Activated naive CD4-positive, alpha-beta T cell (primary cell): ENCODE data around the gene BGN.
A peak's percentile ranks its signal among the peaks of the same experiment; 100 is the strongest.

Source experiments
- DNase-seq, 4 experiments: peaks; one replicate each; lab custom pipeline; 2025; lab: John Stamatoyannopoulos, UW

BGN gene

GRCh38 chrX:153460826-153461225 is 34.0 kb upstream of the BGN start:
- DNase-seq, result peak in 2 of 4 experiments; percentile 6 to 45

- DNase-seq, result no peak
These were observed 32.5 kb upstream of the BGN start for GRCh38 chrX:153462291-153462690.

- DNase-seq, result no peak
These were observed 31.7 kb upstream of the BGN start for GRCh38 chrX:153463031-153463430.

GRCh38 chrX:153463556-153463955 is 31.2 kb upstream of the BGN start:
- no peak for DNase-seq

- DNase-seq, result no peak
These were observed 30.7 kb upstream of the BGN start for GRCh38 chrX:153464116-153464515.

- DNase-seq, result no peak
These were observed 28.9 kb upstream of the BGN start for GRCh38 chrX:153465691-153466380.

GRCh38 chrX:153468008-153468580 is 26.7 kb upstream of the BGN start:
- no peak for DNase-seq

- DNase-seq, result peak in 1 of 4 experiments; percentile 61
These were observed 24.9 kb upstream of the BGN start for GRCh38 chrX:153469811-153470410.

GRCh38 chrX:153470411-153471363 is 24.1 kb upstream of the BGN start, which contains the start of gene HAUS7:
TSS of gene HAUS7 (minus strand) at chrX:153470576. CDS start at chrX:153470557, 19 bp downstream.
- DNase-seq, result peak; percentile 81 to 90 (median 86)

GRCh38 chrX:153471663-153472280 is 23.0 kb upstream of the BGN start:
- DNase-seq, result no peak

GRCh38 chrX:153473126-153473525 is 21.7 kb upstream of the BGN start:
- no peak for DNase-seq

- DNase-seq, result no peak
These were observed 20.5 kb upstream of the BGN start for GRCh38 chrX:153474266-153474665.

- peak in 2 of 4 experiments; percentile 23 to 58 for DNase-seq
These were observed 20.1 kb upstream of the BGN start for GRCh38 chrX:153474718-153475117.

- no peak for DNase-seq
These were observed 19.5 kb upstream of the BGN start for GRCh38 chrX:153475271-153475670.

- DNase-seq, result no peak
These were observed 19.0 kb upstream of the BGN start for GRCh38 chrX:153475751-153476281.

GRCh38 chrX:153476666-153477363 is 18.0 kb upstream of the BGN start:
- DNase-seq, result no peak

GRCh38 chrX:153477364-153477857 is 17.4 kb upstream of the BGN start:
- no peak for DNase-seq

- DNase-seq, result no peak
These were observed 16.9 kb upstream of the BGN start for GRCh38 chrX:153477901-153478300.

GRCh38 chrX:153478746-153479145 is 16.0 kb upstream of the BGN start:
- no peak for DNase-seq

GRCh38 chrX:153481043-153481442 is 13.7 kb upstream of the BGN start:
- no peak for DNase-seq
